Stimulated activated CD8-positive, alpha-beta memory T cell treated with anti-CD3 and anti-CD28 coated beads, Interleukin-15, amount 100 ng/mL, for 4 hours (primary cell): ENCODE results near the gene PPARA.
"Not testable (repeated sequence)": the region's sequence is repeated elsewhere in the genome, so short reads cannot be mapped to it uniquely, and the experiment has no call there.

Experiments
- DNase-seq, 2 donors: peaks; one replicate each; pipeline ENCODE4 v3.0.0-alpha.2; 2020; ENCODE audit warnings: low read depth in 2 of 2

The PPARA gene

DNA sequence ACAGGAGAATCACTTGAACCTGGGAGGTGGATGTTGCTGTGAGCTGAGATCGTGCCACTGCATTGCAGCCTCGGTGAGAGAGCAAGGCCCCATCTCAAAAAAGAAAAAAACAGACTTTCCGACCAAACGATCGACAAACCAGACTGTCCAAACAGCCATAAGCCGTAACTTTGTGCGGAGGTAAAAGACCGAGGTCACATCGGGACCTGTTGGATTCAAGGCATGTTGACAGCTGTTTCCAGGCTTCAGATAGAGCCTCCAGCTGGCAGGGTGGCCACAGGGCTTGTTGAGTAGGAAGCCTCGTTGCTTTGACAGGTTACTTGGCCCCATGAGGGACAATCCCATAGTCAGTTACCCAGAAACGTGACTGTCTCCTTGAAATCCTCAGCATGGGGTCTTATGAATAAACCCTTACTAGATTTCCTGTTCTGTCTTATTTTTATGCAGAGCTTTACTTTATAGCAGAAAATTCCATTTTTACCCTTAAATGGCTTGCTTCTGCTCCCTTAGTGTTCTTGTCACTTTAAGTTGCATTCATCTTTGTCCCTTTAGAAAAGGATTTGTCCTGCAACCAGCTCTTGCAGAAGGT is 22.3 kb downstream of the PPARA start:
- DNase-seq: no peak

GRCh38 chr22:46173152-46173551 is 22.8 kb downstream of the PPARA start:
- DNase-seq: no peak

DNA sequence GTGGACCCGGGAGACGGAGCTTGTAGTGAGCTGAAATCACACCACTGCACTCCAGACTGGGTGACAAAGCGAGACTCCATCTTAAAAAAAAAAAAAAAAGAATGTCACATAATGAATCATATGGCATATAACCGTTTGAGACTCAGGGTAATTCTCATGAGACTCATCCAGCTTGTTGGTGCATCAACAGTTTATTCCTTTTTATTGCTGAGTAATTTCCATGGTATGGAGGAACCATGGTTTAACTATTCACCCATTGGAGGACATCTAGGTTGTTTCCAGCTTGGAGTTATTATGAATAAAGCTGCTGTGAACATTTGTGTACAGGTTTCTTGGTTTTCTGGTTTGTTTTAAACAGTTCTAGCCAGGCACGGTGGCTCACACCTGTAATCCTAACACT is 25.3 kb downstream of the PPARA start:
- no peak for DNase-seq

GRCh38 chr22:46176508-46177003 is 26.2 kb downstream of the PPARA start:
- no peak for DNase-seq

DNA sequence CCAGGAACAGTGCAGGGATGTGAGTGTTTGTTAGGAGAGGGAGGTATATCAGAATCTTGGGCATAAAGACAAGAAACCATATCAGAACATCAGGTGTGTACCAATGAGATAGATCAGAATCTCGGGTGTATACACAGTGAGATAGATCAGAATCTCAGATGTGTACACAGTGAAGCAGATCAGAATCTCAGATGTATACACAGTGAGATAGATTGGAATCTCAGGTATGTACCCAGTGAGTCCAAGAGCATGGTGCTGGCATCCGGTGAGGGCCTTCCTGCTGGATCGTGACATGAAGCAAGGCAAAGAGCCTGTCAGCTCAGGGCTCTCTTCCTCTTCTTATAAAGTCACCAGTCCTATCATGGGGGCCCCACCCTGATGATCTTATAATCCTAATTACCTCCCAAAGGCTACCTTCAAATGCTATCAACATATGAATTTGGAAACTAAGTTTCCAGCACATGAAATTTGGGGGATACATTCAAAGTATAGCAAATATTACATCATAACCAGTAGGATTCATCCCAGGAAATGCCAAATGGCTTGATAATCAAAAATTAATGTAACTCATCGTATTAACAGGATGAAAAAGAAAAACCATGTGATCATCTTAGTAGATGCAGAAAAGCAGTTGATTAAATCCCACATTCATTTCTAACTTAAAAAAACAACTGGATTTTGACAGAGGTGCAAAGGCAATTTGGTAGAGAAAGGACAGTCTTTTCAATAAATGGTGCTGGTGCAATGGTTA is 28.6 kb downstream of the PPARA start:
- DNase-seq: no peak

DNA sequence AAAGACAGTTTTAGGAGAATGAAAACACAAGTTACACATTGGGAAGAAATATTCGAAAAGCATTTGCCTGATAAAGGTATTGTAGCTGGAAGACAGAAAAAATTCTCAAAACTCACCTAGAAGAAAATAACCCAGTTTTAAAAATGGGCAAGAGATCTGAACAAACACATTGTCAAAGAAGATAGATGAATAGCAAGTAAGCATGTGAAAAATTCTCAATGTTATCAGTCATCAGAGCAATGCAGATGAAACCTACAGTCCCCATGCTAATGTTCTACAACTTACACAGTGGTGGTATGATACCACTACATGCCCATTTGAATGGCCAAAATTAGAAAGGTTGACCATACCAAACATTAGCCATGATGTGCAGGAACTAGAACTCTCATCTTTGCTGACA is 29.4 kb downstream of the PPARA start:
- DNase-seq: no peak

- DNase-seq: no peak
These were observed 30.2 kb downstream of the PPARA start for GRCh38 chr22:46180370-46181137.

DNA sequence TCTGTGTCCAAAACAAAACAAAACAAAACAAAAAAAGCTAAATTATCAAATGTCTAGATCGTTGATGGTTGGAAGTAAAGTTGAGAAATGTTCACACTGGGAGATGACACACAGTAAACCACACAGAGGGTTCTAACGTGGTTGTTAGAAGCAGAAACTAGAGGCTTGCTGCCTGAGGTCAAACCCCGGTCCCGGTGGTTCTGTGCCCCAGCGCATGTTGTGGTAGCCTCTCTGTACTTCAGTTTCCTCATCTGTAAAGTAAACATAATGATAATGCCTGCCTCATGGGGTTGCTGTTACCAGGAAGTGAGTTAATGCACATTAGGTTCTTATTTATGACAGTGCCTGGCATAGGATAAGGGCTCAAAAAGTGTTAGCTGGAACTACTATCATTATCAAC is 33.4 kb downstream of the PPARA start:
- no peak for DNase-seq

- DNase-seq: no peak
These were observed 35.0 kb downstream of the PPARA start for GRCh38 chr22:46185283-46185682.

DNA sequence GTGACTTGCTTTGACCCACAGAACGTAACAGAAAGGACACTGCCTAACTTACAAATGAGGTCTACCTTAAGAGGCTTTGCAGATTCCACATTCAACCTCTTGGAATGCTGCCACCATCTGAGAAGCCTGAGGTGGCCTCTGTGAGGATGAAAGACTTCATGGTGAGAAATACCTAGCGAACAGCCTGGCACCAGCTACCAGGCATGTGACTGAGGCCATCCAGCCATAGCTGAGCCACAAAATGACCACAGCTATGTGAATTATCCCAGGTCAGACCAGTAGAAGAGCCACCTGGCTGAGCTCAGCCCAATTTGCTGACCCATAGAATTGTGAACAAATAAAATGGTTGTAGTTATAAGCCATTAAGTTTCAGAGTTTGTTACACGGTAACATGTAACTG is 37.5 kb downstream of the PPARA start:
- DNase-seq: no peak

GRCh38 chr22:46192210-46192993 is 42.1 kb downstream of the PPARA start:
- no peak for DNase-seq

DNA sequence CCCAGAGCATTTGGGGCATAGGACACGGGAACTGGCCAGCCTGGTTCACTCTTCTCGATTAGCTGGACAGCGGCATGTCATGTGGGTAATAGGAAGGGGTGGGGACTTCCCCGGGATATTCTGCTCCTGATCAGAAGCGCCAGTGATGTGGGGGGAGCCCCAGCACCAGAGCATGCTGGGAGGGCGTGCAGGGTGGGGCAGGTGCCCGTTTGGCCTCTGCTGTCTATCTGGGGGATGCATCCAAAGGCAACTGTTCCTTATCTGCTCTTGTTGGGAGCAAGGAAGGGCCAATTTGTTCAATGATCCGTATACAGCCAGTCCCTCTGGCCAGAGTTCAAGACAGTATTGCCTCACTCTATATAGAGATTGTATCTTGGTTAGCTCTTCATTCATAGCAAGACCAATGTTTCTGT is 43.6 kb downstream of the PPARA start:
- no peak for DNase-seq

- no peak for DNase-seq
These were observed 45.3 kb downstream of the PPARA start for GRCh38 chr22:46195487-46196165.

DNA sequence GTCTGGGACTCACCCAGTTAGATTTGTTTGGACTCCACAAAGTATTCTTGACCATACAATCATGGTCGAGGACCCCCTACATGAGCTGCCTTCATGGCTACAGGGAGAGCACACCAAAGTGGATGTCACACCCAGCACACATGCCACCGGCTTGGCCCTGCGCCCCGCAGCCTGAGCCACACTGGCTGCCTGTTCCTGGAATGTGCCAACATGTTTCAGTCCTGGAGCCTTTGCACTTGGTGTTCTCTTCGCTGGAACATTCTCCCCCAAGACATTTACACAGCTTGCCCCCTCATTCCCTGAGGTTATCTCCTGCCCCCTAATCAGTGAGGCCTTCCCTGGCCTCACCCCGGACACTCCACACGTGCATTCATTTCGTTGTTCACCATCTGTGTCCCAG is 46.0 kb downstream of the PPARA start:
- no peak for DNase-seq

DNA sequence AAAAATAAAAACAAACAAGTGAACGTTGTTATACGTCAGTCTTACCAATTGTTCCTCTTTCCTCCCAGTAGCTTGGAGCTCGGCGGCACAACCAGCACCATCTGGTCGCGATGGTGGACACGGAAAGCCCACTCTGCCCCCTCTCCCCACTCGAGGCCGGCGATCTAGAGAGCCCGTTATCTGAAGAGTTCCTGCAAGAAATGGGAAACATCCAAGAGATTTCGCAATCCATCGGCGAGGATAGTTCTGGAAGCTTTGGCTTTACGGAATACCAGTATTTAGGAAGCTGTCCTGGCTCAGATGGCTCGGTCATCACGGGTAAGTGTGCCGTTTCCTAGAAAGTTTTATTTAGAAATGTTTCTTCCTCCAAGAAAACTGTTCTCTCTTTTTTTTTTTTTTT is 47.9 kb downstream of the PPARA start:
- no peak for DNase-seq

DNA sequence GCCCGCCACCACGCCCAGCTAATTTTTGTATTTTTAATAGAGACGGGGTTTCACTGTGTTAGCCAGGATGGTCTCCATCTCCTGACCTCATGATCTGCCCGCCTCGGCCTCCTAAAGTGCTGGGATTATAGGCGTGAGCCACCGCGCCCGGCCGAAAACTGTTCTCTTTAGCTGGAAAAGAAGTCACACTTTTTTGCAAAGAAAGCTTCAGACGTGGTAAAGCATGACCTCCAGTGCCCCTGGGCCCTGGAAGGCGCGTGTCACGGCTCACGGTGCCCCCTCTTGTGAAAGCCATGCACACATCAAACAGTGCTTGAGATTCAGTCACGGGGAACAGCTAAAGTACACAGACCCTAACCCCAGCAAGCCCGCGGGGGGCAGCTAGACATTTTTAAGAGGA is 48.5 kb downstream of the PPARA start:
- not testable (repeated sequence) for DNase-seq

DNA sequence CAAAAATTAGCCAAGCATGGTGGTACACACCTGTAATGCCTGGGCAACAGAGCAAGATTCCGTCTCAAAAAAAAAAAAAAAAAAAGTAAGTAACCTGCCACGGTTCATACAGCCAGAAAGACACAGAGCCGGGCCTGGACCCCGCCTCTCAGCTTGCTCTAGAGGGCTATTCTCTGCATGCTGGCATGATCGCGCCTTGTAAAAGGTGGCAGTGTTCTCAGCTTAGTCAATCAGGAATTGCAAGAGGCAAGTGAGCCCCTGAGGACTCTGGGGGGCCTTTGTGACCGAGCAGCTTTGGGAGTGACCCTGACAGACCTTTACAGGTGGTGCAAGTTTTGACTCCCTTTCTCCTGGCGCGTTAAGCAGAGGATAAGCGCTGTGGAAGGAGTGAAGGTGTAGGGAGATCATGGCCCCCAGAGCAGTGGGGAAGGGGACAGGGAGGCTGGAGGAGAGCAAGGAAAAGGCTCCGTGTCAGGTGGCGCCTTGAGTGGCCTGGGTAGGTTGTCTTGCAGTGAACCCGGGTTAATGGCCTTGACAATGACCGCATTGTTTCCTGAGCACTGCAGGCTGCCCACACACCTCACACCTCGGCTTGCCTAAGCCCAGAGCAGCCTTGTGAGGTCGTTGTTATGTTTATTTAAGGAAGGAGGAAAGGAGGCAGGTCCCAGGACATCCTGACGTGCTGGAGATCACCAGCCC is 50.9 kb downstream of the PPARA start:
- no peak for DNase-seq

GRCh38 chr22:46202897-46203600 is 52.7 kb downstream of the PPARA start:
- DNase-seq: no peak

DNA sequence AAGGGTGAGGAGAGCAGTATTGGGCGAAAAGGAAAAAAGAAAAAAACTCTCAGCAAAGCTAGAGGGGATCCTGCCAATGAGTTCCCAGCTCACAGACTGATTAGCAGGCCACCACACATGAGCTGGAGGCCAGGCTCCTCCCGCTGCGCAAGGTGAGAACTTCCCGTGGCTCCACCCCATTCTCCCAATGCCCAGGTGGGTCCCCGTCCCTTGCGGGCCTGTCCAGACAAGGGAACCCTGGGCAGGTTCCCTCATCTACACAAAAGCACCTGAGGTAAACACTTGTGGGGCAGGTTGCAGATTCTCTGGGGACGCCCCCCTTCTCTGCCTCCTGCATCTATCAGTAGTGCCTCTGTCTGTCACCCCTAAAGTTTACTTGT is 53.3 kb downstream of the PPARA start:
- no peak for DNase-seq

GRCh38 chr22:46209262-46209661 is 58.9 kb downstream of the PPARA start:
- no peak for DNase-seq
